SU-DHL-6 (cell line): Measurements from ENCODE around the gene PMEPA1.

ENCODE experiments used
- CTCF ChIP-seq: fragments of 200-600 bp; sonication (generic); IDR thresholded peaks from one replicate; pipeline ENCODE4 v1.5.1; 2017; ENCODE audit warnings: antibody characterized with exemption, mild to moderate bottlenecking, low read length, moderate library complexity; ENCODE audit not compliant: insufficient read depth, poor library complexity, severe bottlenecking
- EZH2phosphoT487 ChIP-seq: fragments of 200-600 bp; sonication (generic), shearing (Covaris generic); conservative IDR thresholded peaks from 2 replicates; pipeline ENCODE4 v1.6.1; 2018; ENCODE audit warnings: mild to moderate bottlenecking, antibody characterized with exemption, low read length, moderate library complexity, mixed read lengths

GRCh38 chr20:57625181-57625958 lies 84.4 kb downstream of the PMEPA1 start:
- no peak for TF ChIP-seq CTCF
- no peak for TF ChIP-seq EZH2phosphoT487
